GM18867 (cell line): ENCODE data around the gene CTDSPL2.
"Not testable (repeated sequence)": the region's sequence is repeated elsewhere in the genome, so short reads cannot be mapped to it uniquely, and the experiment has no call there.

ENCODE experiments used
- ATAC-seq: cut with Tn5 transposase; IDR thresholded peaks from one replicate; pipeline ENCODE4 v1.9.1; 2021; ENCODE audit warnings: mild to moderate bottlenecking, moderate library complexity; ENCODE audit not compliant: unreplicated experiment

CTDSPL2 gene

GRCh38 chr15:44426975-44427755 lies at the start of gene CTDSPL2:
Gene CTDSPL2 (plus strand): TSS chr15:44427629. CDS start chr15:44459015, 31,386 bp downstream.
- ATAC-seq, result peak; percentile 92

GRCh38 chr15:44381236-44381635 lies 46.2 kb upstream of the CTDSPL2 start:
- no peak for ATAC-seq

GRCh38 chr15:44385344-44385942 lies 42.0 kb upstream of the CTDSPL2 start:
- no peak for ATAC-seq

GRCh38 chr15:44394062-44394461 lies 33.4 kb upstream of the CTDSPL2 start:
- no peak for ATAC-seq

GRCh38 chr15:44394562-44394961 lies 32.9 kb upstream of the CTDSPL2 start:
- no peak for ATAC-seq

GRCh38 chr15:44397869-44398268 lies 29.6 kb upstream of the CTDSPL2 start:
- no peak for ATAC-seq

GRCh38 chr15:44414001-44414400 lies 13.4 kb upstream of the CTDSPL2 start:
- ATAC-seq, result no peak

- peak; percentile 18 for ATAC-seq
Observed at GRCh38 chr15:44427756-44428724, 611 bp downstream of the CTDSPL2 start.

GRCh38 chr15:44435893-44436667 lies 8.7 kb downstream of the CTDSPL2 start:
- ATAC-seq, result no peak

GRCh38 chr15:44438402-44438801 lies 11.0 kb downstream of the CTDSPL2 start:
- ATAC-seq, result no peak

- no peak for ATAC-seq
Observed at GRCh38 chr15:44441095-44441501, 13.7 kb downstream of the CTDSPL2 start.

GRCh38 chr15:44443515-44443914 lies 16.1 kb downstream of the CTDSPL2 start:
- ATAC-seq, result no peak

- no peak for ATAC-seq
Observed at GRCh38 chr15:44447772-44448376, 20.4 kb downstream of the CTDSPL2 start.

- no peak for ATAC-seq
Observed at GRCh38 chr15:44450172-44450571, 22.7 kb downstream of the CTDSPL2 start.

- not testable (repeated sequence) for ATAC-seq
Observed at GRCh38 chr15:44453578-44454283, 26.3 kb downstream of the CTDSPL2 start.

GRCh38 chr15:44458429-44458828 lies 31.0 kb downstream of the CTDSPL2 start:
- ATAC-seq, result no peak

GRCh38 chr15:44468709-44469385 lies 41.4 kb downstream of the CTDSPL2 start:
- no peak for ATAC-seq

- no peak for ATAC-seq
Observed at GRCh38 chr15:44471885-44472455, 44.5 kb downstream of the CTDSPL2 start.

GRCh38 chr15:44479343-44479742 lies 51.9 kb downstream of the CTDSPL2 start:
- ATAC-seq, result no peak
